HTR-8/SVneo (cell line): ENCODE data around the gene COL1A1.

ENCODE experiments used
- DNase-seq: peaks from one replicate; pipeline ENCODE4 v3.0.0; 2011; ENCODE audit warnings: low spot score, mixed read lengths; ENCODE audit not compliant: insufficient read length
- FAIRE-seq: peaks from 2 replicates; lab custom pipeline; 2011; peaks lifted over from hg19 to GRCh38; lab: Jason Lieb, UNC

COL1A1 gene

GRCh38 chr17:50188531-50188920 is 12.9 kb downstream of the COL1A1 start:
- FAIRE-seq (peak; percentile 9), DNase-seq (no peak)

DNA sequence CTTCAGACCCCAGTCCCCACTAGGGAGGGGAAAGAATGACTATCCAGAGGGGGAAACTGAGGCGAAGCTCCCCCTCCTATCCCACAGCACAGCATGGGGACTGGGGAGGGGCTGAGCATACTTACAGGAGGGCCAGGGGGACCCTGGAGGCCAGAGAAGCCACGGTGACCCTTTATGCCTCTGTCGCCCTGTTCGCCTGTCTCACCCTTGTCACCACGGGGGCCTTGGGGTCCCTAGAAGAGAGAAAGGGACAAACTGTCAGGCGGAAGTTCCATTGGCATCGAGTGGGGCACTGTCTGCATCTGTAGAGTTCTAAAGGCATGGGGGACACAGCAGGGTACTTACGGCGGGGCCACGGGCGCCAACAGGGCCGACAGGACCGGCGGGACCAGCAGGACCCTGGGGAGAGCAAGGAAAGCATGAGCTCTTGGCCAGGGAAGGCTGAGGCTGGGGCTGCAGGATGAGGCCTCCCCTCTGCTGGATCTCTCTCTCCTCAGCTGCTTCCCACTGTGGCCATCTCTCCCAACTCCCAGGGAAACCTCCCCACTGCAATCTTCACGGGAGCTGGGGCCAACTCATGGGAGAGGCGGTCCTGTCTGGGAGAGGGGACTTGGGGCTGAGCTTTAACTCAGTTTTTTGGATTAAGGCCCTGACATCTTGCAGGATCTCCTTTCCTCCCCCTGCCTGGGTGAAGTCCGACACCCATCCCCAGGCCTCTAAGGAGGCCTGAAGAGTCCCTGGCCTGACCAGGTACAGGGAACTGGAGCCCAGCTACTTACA is 13.5 kb downstream of the COL1A1 start:
- DNase-seq, result no peak
- no peak for FAIRE-seq

GRCh38 chr17:50187394-50187725 is 14.1 kb downstream of the COL1A1 start:
- DNase-seq (no peak), FAIRE-seq (no peak)

GRCh38 chr17:50186661-50187393 is 14.6 kb downstream of the COL1A1 start:
- no peak for DNase-seq
- no peak for FAIRE-seq

DNA sequence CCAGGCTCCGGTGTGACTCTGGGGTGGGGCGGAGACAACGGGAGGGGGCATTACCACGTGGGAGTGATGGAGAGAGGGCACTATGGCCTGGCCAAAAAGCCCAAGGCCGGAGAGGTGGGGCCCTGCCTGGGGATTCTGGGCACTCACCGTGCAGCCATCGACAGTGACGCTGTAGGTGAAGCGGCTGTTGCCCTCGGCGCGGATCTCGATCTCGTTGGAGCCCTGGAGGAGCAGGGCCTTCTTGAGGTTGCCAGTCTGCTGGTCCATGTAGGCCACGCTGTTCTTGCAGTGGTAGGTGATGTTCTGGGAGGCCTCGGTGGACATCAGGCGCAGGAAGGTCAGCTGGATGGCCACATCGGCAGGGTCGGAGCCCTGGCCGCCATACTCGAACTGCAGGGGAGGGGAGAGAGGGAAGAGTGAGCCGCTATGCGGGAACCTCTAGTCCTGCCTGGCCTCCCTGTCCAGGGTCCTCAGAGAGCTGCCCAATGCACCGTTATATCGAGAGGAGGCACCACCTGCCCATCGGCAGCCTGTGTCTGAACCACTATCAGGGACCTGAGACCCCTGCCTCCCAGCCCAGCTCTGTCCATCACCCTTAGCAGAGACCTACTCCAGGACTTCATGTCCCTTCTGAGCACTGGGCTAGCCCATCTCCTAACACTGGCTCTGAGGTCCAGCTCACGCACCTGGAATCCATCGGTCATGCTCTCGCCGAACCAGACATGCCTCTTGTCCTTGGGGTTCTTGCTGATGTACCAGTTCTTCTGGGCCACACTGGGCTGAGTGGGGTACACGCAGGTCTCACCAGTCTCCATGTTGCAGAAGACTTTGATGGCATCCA is 15.6 kb downstream of the COL1A1 start:
- FAIRE-seq (peak; percentile 70), DNase-seq (no peak)

DNA sequence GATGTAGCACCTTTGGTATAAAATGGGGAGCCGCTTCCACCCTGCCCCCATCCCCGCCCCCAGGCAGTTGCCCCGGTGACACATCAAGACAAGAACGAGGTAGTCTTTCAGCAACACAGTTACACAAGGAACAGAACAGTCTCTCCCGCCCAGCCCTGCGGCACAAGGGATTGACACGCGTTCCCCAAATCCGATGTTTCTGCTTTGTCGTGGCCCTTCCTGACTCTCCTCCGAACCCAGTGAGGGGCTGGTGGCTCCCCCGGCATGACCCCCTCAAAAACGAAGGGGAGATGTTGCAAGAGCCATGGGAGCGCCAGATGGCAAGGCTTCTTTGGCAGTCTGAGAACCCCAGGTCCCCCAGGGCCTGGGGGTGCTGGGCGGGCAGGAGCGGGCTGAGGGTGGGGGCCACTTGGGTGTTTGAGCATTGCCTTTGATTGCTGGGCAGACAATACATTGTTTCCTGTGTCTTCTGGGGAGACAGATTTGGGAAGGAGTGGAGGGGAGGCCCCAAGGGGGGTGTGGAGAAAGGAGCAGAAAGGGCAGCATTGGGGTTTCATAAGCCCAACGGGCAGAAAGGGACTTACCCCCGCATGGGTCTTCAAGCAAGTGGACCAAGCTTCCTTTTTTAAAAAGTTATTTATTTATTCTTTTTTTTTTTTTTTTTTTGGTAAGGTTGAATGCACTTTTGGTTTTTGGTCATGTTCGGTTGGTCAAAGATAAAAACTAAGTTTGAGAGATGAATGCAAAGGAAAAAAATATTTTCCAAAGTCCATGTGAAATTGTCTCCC is 16.6 kb downstream of the COL1A1 start:
- FAIRE-seq, result no peak

GRCh38 chr17:50184064-50184463 is 17.4 kb downstream of the COL1A1 start:
- DNase-seq (no peak), FAIRE-seq (no peak)

More for the DNA sequence above, 16.6 kb downstream of the COL1A1 start:
- DNase-seq, result no peak

DNA sequence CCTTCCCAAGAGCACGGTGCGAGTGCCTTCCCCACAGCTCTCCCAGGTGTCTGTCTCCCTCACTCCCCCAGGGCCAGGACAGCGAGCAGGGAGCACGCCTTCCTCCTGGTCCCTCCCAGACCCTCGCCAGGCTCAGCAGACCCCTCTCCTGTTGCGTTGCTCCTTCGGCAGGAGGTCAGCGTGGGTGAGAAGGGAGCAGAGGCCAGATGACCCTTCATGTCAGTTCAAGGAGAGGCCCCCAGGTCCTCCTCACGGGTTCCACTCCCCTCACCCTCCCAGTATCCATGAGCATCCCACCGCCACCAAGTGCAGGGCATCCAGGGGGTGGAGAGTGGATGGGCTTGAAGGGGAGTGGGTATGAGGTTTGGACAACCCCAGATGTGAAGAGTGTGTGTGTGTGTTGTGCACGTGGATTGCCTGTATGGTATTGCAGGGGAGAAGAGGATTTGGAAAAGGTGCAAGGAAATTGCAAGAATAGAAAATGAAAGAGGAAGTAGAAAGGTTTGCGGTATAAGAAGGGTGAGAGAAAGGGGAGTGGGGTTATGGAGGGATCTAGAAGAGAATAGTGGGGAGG is 17.9 kb downstream of the COL1A1 start:
- FAIRE-seq (peak; percentile 54), DNase-seq (no peak)

DNA sequence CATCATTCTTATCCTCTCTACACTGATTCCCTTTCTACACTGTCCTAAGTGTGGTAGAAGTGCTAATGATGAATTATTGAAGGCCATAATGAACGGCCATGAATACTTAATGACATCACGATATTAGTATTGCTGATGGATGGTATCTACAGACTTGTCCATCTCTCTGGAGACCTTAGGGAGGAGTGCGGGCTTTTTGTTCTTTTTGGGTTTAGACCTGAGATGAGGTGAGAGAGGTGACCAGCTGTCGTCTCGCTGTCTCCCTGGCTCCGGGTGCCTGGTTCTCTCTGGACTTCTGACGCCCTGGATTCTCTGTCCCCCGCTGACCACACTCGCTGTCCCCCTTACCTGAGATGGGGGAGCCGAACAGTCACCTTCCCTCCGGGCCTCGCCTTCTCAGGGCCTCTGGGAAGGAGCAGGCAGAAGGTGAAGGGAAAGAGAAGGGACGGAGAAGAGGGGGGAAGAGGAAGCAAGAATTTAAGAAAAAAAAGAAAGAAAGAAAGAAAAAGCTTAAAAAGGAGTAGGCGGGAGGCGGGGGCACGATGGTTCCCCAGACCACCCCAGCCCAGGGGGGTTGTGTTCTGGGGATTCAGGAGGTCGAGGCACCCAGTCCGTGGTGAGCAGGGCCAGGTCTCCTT is 18.5 kb downstream of the COL1A1 start:
- peak; percentile 9 for FAIRE-seq

GRCh38 chr17:50181591-50182560 is 19.6 kb downstream of the COL1A1 start:
- FAIRE-seq, result no peak

More for the DNA sequence above, 18.5 kb downstream of the COL1A1 start:
- no peak for DNase-seq

DNA sequence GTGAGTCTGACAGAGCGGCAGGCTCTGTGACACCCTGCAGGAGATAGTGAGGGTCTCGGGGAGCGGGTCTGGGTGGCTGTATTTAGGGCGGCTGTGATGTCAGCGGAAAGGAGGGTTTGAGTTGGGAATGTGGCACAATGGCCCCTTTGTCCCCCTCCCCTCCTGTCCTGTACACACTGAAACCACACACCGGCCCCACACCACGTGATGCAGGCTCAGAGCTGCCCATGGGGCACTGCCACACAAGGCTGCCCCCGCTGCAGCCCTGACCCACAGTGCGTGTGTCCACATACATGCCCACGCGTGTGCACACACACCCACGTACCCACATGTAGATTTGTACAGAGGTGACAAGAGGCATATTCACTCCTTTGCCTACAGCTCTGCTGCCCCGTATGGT is 20.3 kb downstream of the COL1A1 start:
- no peak for DNase-seq
- peak; percentile 74 for FAIRE-seq

More at GRCh38 chr17:50181591-50182560, 19.6 kb downstream of the COL1A1 start:
- no peak for DNase-seq

DNA sequence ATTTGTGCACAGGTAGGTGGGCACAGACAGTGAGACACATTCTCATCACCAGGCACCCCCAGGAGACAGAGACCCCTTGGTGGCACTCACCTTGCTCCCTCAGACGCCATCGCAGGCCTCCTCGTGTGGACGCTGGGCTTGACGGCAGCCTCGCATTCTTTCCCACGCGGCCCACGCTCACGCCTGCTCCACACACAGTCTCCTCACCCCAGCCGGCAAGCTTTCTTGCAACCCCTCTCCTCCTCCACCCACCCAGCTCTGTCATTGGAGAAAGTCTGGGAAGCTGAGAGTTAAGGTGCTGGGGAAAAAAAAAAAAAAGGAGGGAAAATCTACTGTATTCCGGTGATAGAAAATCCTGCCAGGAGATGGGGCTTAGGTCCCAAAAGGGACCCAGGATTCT is 20.8 kb downstream of the COL1A1 start:
- FAIRE-seq (no peak), DNase-seq (no peak)

DNA sequence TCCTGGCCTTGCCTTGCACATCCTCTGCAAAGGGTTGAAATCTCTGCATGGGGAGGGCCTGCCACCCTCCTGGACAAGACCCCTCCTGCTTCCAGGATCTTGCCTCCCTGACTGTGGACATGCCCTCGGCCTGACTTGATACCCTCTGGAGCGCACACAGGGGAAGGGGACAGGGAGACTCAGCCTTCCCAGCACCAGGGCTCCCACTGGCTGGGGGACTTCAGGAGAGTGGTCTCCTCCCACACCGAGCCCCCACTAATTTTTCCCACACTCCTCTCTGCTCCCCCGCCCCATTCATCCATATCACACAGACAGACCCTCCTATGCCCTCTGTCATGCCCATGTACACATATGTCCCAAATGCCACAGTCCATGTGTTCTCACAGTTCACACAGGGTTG is 21.3 kb downstream of the COL1A1 start:
- FAIRE-seq (peak; percentile 74), DNase-seq (no peak)

DNA sequence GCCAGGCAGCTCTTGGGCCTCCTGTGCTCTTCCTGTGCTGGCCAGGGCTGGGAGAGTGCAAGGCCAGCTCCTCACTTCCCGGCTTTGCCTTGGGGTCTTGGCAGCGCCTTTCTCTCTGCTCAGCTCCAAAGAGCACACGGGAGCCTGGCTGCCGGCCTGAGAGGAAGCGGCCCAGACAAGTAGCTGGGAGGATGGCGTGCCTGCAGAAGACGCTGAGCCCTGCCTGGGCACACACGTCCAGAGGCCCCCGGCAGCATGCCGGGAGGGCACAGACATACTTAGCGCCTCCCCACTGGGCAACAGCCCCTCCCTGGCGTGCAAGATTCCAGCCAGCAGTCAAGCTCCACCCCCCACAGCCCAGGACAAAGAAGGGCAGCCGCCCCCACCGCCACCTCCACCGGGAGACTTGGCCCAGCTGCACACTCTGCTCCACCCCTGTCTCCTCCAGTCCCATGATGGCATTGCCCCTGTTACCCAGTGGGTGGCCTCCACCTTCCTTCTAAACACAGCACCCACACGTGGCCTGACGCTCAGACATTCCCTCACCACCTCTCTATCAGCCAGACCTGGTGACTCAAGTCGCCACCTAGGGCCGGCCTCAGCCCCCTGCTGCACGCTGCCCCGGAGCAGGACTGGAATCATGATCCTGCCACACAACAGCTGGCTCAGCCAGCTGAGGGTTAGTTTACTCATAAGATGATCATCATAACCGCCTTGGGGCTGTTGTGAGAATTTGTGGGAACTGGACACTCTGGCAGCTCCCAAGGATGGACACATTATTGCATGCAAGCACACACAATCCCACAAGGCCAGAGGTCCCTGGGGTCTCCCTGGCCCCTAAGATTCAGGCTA is 23.2 kb downstream of the COL1A1 start:
- DNase-seq (peak; percentile 94), FAIRE-seq (peak; percentile 99)

GRCh38 chr17:50177476-50177875 is 24.0 kb downstream of the COL1A1 start:
- FAIRE-seq (peak; percentile 4), DNase-seq (no peak)

- no peak for DNase-seq
- FAIRE-seq, result peak; percentile 44
Observed at GRCh38 chr17:50176559-50177357, 24.7 kb downstream of the COL1A1 start.
